Hepatocyte (in vitro differentiated cells): ENCODE data around the gene B4GALT3. TPM values are rescaled to one million over a fixed set of nuclear protein-coding genes. Genes with fewer than 3 reads are reported as not detected.

ENCODE experiments used
- DNase-seq: peaks from one replicate; pipeline ENCODE4 v3.0.0-alpha.2; 2016; ENCODE audit warnings: low spot score
- H2AFZ ChIP-seq: fragments of 200-600 bp; sonication (generic); 2 replicates; pipeline ENCODE4 v1.6.0; 2016; ENCODE audit warnings: antibody characterized with exemption, mild to moderate bottlenecking
- H3K27ac ChIP-seq: fragments of 200-600 bp; sonication (generic); 2 replicates; pipeline ENCODE4 v1.5.1; 2016; ENCODE audit warnings: mild to moderate bottlenecking
- H3K27me3 ChIP-seq: fragments of 200-600 bp; sonication (generic); 2 replicates; pipeline ENCODE4 v1.6.1; 2016
- H3K36me3 ChIP-seq: fragments of 200-600 bp; sonication (generic); replicated peaks from 2 replicates; pipeline ENCODE4 v1.5.1; 2016; ENCODE audit warnings: low read depth; ENCODE audit not compliant: insufficient read depth
- H3K4me1 ChIP-seq: fragments of 200-600 bp; sonication (generic); 2 replicates; pipeline ENCODE4 v1.5.1; 2016; ENCODE audit warnings: mild to moderate bottlenecking, moderate library complexity; ENCODE audit not compliant: insufficient read depth
- H3K4me2 ChIP-seq: fragments of 200-600 bp; sonication (generic); 2 replicates; pipeline ENCODE4 v1.6.0; 2016
- H3K4me3 ChIP-seq: fragments of 200-600 bp; sonication (generic); 2 replicates; pipeline ENCODE4 v1.5.1; 2016; ENCODE audit warnings: mild to moderate bottlenecking
- H3K79me2 ChIP-seq: fragments of 200-600 bp; sonication (generic); 2 replicates; pipeline ENCODE4 v1.6.0; 2017; ENCODE audit warnings: mild to moderate bottlenecking
- H3K9me2 ChIP-seq: fragments of 200-600 bp; sonication (generic); replicated peaks from 2 replicates; pipeline ENCODE4 v1.6.0; 2017; ENCODE audit warnings: mild to moderate bottlenecking; ENCODE audit not compliant: insufficient read depth
- H3K9me3 ChIP-seq: fragments of 200-600 bp; sonication (generic); 2 replicates; pipeline ENCODE4 v1.5.1; 2016; ENCODE audit warnings: low read depth, mild to moderate bottlenecking
- H4K20me1 ChIP-seq: fragments of 200-600 bp; sonication (generic); 2 replicates; pipeline ENCODE4 v1.6.0; 2016; ENCODE audit warnings: mild to moderate bottlenecking; ENCODE audit not compliant: insufficient read depth, poor library complexity, severe bottlenecking
- CTCF ChIP-seq: fragments of 200-600 bp; sonication (generic); IDR thresholded peaks from 2 replicates; pipeline ENCODE4 v1.5.1; 2016; ENCODE audit warnings: antibody characterized with exemption, mild to moderate bottlenecking; ENCODE audit not compliant: poor library complexity
- EZH2 ChIP-seq: fragments of 200-600 bp; sonication (generic); IDR thresholded peaks from 2 replicates; pipeline ENCODE4 v1.6.1; 2016; ENCODE audit warnings: antibody characterized with exemption, mild to moderate bottlenecking, borderline replicate concordance
- EZH2phosphoT487 ChIP-seq: fragments of 200-600 bp; sonication (generic); IDR thresholded peaks from one replicate; pipeline ENCODE4 v1.6.1; 2018; ENCODE audit warnings: antibody characterized with exemption, mild to moderate bottlenecking, low read depth, moderate library complexity; ENCODE audit not compliant: unreplicated experiment, severe bottlenecking
- WGBS: methylation state at CpG from one replicate; pipeline ENCODE4 v1.1.6; 2016; ENCODE audit warnings: low lambda C conversion rate; ENCODE audit errors: missing lambda C conversion rate; 5-methylcytosine and 5-hydroxymethylcytosine counted together
- polyA plus RNA-seq: library from polyadenylated mRNA; unstranded; fragments of >200 nt; fragmentation: Nextera tagmentation; extraction: Ambion mirVana; gene quantifications from 2 replicates; pipeline ENCODE4 v1.2.1, GENCODE V29; 2016
- total RNA-seq: library from RNA; depleted of rRNA; stranded (reverse); fragments of >200 nt; gene quantifications from 2 replicates; pipeline ENCODE4 v1.2.3, GENCODE V29; 2014

The B4GALT3 gene
- total and polyA plus RNA-seq, 2 experiments from 2014 or later: 32.2 to 56.9 TPM

- Histone ChIP-seq H3K4me2 (no peak overlapping the region), H3K27ac (no peak overlapping the region), H3K4me3 (no peak overlapping the region), H3K9me3 (no peaks in the 10 kb centered on the region), H2AFZ (no peak overlapping the region), H4K20me1 (no peaks in the 10 kb centered on the region), H3K36me3 (no peaks in the 10 kb centered on the region), H3K9me2 (no peaks in the 10 kb centered on the region), H3K27me3 (no peaks in the 10 kb centered on the region), H3K79me2 (peaks cover 20% of the 10 kb centered on the region), H3K4me1 (no peaks in the 10 kb centered on the region)
- 62% methylated on average over 1 of the region's 1 CpG for WGBS
- TF ChIP-seq EZH2: no peak
- TF ChIP-seq EZH2phosphoT487: no peak
- peak; percentile 61 for TF ChIP-seq CTCF
- DNase-seq: peak; percentile 71
Measured at GRCh38 chr1:161139766-161140165, 37.5 kb downstream of the B4GALT3 start.

GRCh38 chr1:161138431-161138830, 38.9 kb downstream of the B4GALT3 start:
- no peak for DNase-seq
- TF ChIP-seq EZH2: no peak
- no peak for TF ChIP-seq EZH2phosphoT487
- TF ChIP-seq CTCF: no peak
- H3K9me2 ChIP-seq: no peaks in the 10 kb centered on the region
- no peaks in the 10 kb centered on the region for H3K9me3 ChIP-seq
- peaks cover 7% of the 10 kb centered on the region for H3K4me1 ChIP-seq
- H3K4me3 ChIP-seq: no peak overlapping the region
- H2AFZ ChIP-seq: no peak overlapping the region
- no peaks in the 10 kb centered on the region for H3K27me3 ChIP-seq
- H4K20me1 ChIP-seq: peaks cover 5% of the 10 kb centered on the region
- H3K36me3 ChIP-seq: no peaks in the 10 kb centered on the region
- no peak overlapping the region for H3K27ac ChIP-seq
- no peak overlapping the region for H3K4me2 ChIP-seq
- 95% methylated on average over 1 of the region's 1 CpG for WGBS
- peaks cover 34% of the 10 kb centered on the region for H3K79me2 ChIP-seq

GRCh38 chr1:161137881-161138280, 39.4 kb downstream of the B4GALT3 start:
- Histone ChIP-seq H2AFZ (no peak overlapping the region), H3K9me3 (no peaks in the 10 kb centered on the region), H3K4me1 (peaks cover 7% of the 10 kb centered on the region), H3K9me2 (no peaks in the 10 kb centered on the region), H3K79me2 (peaks cover 35% of the 10 kb centered on the region), H3K27me3 (no peaks in the 10 kb centered on the region), H3K27ac (no peak overlapping the region), H3K4me2 (no peak overlapping the region), H3K4me3 (no peak overlapping the region), H4K20me1 (peaks cover 5% of the 10 kb centered on the region), H3K36me3 (no peaks in the 10 kb centered on the region)
- no peak for DNase-seq
- no peak for TF ChIP-seq CTCF
- TF ChIP-seq EZH2: no peak
- TF ChIP-seq EZH2phosphoT487: no peak
- WGBS: 96% methylated on average over 3 of the region's 3 CpGs

- Histone ChIP-seq H3K27ac (peak overlapping the region; percentile 93), H3K9me3 (no peaks in the 10 kb centered on the region), H3K27me3 (no peaks in the 10 kb centered on the region), H3K36me3 (no peaks in the 10 kb centered on the region), H3K4me1 (peaks cover 16% of the 10 kb centered on the region), H2AFZ (peak overlapping the region; percentile 46), H4K20me1 (peaks cover 5% of the 10 kb centered on the region), H3K4me3 (peak overlapping the region; percentile 43), H3K4me2 (peak overlapping the region; percentile 81), H3K9me2 (no peaks in the 10 kb centered on the region), H3K79me2 (peaks cover 74% of the 10 kb centered on the region)
- no peak for DNase-seq
- TF ChIP-seq EZH2phosphoT487 (no peak), CTCF (no peak), EZH2 (no peak)
- 2% methylated on average over 11 of the region's 11 CpGs for WGBS
Measured at GRCh38 chr1:161133220-161133740, 44.0 kb downstream of the B4GALT3 start.
